Naive thymus-derived CD4-positive, alpha-beta T cell (primary cell): ENCODE data around the gene APP. TPM values are rescaled to one million over a fixed set of nuclear protein-coding genes. Genes with fewer than 3 reads are reported as not detected.

Experiments
- ATAC-seq: fragments of 150-1000 bp; cut with Tn5 transposase; 2 replicates; pipeline ENCODE4 v1.10.0; 2021; ENCODE audit warnings: mild to moderate bottlenecking, moderate library complexity
- CTCF ChIA-PET: fragments of 350-600 bp; sonication (Branson Sonifier 250); formaldehyde crosslinking; loops from one replicate; lab custom pipeline; 2021; ENCODE audit warnings: antibody characterized with exemption; lab: Charles Lee
- POLR2A ChIA-PET: fragments of 350-600 bp; sonication (Branson Sonifier 250); formaldehyde crosslinking; loops from one replicate; lab custom pipeline; 2021; ENCODE audit warnings: antibody characterized with exemption, inconsistent platforms; lab: Charles Lee
- DNase-seq, 9 donors: peaks; one replicate each; pipeline versions ENCODE4 v3.0.0 to v3.0.0-alpha.2; 2020 to 2022; ENCODE audit warnings: mixed read lengths in 1 of 9
- H3K27ac ChIP-seq: one replicate; pipeline ENCODE4 v1.7.0; 2013; ENCODE audit warnings: mild to moderate bottlenecking, low read depth, low read length, moderate library complexity
- H3K27me3 ChIP-seq, 2 donors: one replicate each; pipeline ENCODE4 v1.7.0; 2013; ENCODE audit warnings: low read length in 2 of 2, mild to moderate bottlenecking in 2 of 2, moderate library complexity in 2 of 2; ENCODE audit not compliant: control insufficient read depth in 2 of 2, insufficient read depth in 2 of 2
- H3K36me3 ChIP-seq, 3 experiments: 1 replicate in 2 of 3; 2 replicates in 1 of 3; pipeline ENCODE4 v1.7.0; 2013; ENCODE audit warnings: low read length in 3 of 3, mild to moderate bottlenecking in 3 of 3, moderate library complexity in 1 of 3; ENCODE audit not compliant: insufficient read depth in 3 of 3, control insufficient read depth in 2 of 3
- H3K4me1 ChIP-seq, 2 donors: one replicate each; pipeline ENCODE4 v1.7.0; 2013; ENCODE audit warnings: low read length in 2 of 2, mild to moderate bottlenecking in 2 of 2, moderate library complexity in 1 of 2; ENCODE audit not compliant: control insufficient read depth in 2 of 2, insufficient read depth in 2 of 2
- H3K4me3 ChIP-seq: 2 replicates; pipeline ENCODE4 v1.7.0; 2013; ENCODE audit warnings: mild to moderate bottlenecking, low read length
- H3K9me3 ChIP-seq, 3 experiments: 1 replicate in 2 of 3; 2 replicates in 1 of 3; pipeline ENCODE4 v1.7.0; 2013; ENCODE audit warnings: low read length in 3 of 3; ENCODE audit not compliant: control insufficient read depth in 2 of 3
- H3K27ac Mint-ChIP-seq, 9 donors: one replicate each; pipeline ENCODE4 v1.8.0; 2020 to 2022; ENCODE audit warnings: mixed read lengths in 9 of 9, mild to moderate bottlenecking in 8 of 9, moderate library complexity in 5 of 9, inconsistent platforms in 2 of 9
- H3K27me3 Mint-ChIP-seq, 5 donors: one replicate each; pipeline ENCODE4 v1.8.0; 2021 to 2022; ENCODE audit warnings: mixed read lengths in 5 of 5, mild to moderate bottlenecking in 1 of 5
- H3K36me3 Mint-ChIP-seq, 5 donors: one replicate each; pipeline ENCODE4 v1.8.0; 2020 to 2022; ENCODE audit warnings: mixed read lengths in 5 of 5, mild to moderate bottlenecking in 3 of 5, inconsistent platforms in 1 of 5
- H3K4me1 Mint-ChIP-seq, 7 donors: one replicate each; pipeline ENCODE4 v1.8.0; 2020 to 2022; ENCODE audit warnings: mixed read lengths in 7 of 7, mild to moderate bottlenecking in 3 of 7, inconsistent platforms in 1 of 7
- H3K4me3 Mint-ChIP-seq, 10 donors: one replicate each; pipeline ENCODE4 v1.8.0; 2020 to 2022; ENCODE audit warnings: mild to moderate bottlenecking in 10 of 10, mixed read lengths in 10 of 10, moderate library complexity in 6 of 10, inconsistent platforms in 2 of 10
- H3K9me3 Mint-ChIP-seq, 11 donors: one replicate each; pipeline ENCODE4 v1.8.0; 2020 to 2022; ENCODE audit warnings: mixed read lengths in 11 of 11, mild to moderate bottlenecking in 4 of 11, inconsistent platforms in 1 of 11, moderate library complexity in 1 of 11
- intact Hi-C, 2 donors: fragments of 100-400 bp; cut with micrococcal nuclease; formaldehyde crosslinking; loops; one replicate each; pipeline ENCODE4 v1.15.1; 2023
- polyA plus RNA-seq, 2 donors: library from polyadenylated mRNA; unstranded; fragments of 300-500 nt; fragmentation: Illumina TruSeq; gene quantifications; one replicate each; pipeline ENCODE4 v1.2.3, GENCODE V29; 2021
- total RNA-seq, 6 experiments: library from RNA in 5 of 6; stranded (reverse) in 5 of 6; gene quantifications; 1 replicate in 5 of 6; 2 replicates in 1 of 6; pipeline ENCODE4 v1.2.3 and lab custom pipeline; 2021 to 2026

APP gene
- total and polyA plus RNA-seq, 7 experiments from 2014 or later: 19.8 to 68.0 (median 54.9) TPM

DNA sequence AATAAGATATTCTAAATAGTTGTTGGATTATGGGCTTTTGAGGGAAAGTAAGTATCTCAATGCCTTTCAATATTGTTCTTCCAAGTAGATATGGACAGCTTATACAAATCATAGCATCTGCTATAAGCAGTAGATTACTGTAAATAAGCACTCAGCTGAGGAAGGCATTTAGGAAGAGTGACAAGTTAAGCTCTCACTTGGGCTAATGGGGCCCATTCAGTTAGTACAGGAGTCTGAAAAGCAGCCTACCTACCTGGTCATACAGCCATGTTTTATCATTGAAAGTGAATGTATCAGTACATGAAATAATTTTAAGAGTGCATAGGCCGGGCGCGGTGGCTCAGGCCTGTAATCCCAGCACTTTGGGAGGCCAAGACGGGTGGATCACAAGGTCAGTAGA is 73.1 kb downstream of the APP start:
- CTCF ChIA-PET: no interaction called here
- Mint-ChIP-seq H3K9me3 (no peaks in the 10 kb centered on the region), H3K27me3 (no peaks in the 10 kb centered on the region), H3K27ac (no peak overlapping the region), H3K4me1 (peaks cover 0 to 8% (median 4%) of the 10 kb centered on the region in 7 donors), H3K36me3 (peaks cover 0 to 13% (median 4%) of the 10 kb centered on the region in 5 donors), H3K4me3 (no peak overlapping the region)
- ATAC-seq: no peak
- Histone ChIP-seq H3K4me3 (no peak overlapping the region), H3K27ac (no peak overlapping the region), H3K9me3 (no peaks in the 10 kb centered on the region), H3K27me3 (no peaks in the 10 kb centered on the region), H3K36me3 (no peaks in the 10 kb centered on the region), H3K4me1 (no peaks in the 10 kb centered on the region)
- POLR2A ChIA-PET: no interaction called here
- DNase-seq: no peak
- intact Hi-C loops: no loop called here

DNA sequence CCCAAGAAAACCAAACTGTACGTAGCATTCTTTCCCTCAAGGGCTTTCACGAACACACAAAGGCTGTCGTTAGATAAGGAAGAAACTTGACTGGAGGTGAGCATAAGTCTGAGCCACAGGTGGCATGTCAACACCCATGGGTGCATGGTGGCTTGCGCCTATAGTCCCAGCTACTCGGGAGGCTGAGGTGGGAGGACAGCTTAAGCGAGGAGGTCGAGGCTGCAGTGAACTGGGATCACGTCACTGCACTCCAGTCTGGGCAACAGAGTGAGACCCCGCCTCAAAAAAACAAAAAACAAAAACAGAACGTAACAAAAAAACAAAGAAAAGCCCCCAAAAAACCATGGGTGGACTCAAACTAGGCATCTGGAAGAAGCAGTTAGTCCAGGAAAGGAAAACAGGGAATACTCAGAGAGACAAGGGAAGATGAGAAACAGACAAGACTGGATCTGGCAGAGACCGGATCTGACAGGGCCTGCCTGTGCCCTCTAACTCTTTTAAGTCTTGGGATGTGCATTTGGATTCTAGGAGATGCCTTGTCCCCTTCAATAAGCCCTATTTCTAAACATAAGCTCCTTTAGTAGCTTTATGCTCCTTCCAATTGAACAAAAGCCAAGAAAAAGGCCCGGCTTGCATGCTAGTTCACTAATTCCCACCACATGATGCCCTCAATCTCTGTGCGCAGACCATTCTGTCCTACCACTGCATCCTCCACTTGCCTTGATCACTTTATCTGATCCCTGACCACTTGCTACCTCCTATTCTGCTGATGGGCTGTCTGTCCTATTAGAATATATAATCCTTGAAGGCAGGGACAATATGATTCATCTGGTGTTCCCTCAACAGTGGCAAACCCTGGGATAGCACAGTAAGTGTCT is 73.8 kb downstream of the APP start:
- no peak for ATAC-seq
- Histone ChIP-seq H3K27me3 (no peaks in the 10 kb centered on the region), H3K27ac (no peak overlapping the region), H3K4me1 (no peaks in the 10 kb centered on the region), H3K9me3 (no peaks in the 10 kb centered on the region), H3K36me3 (no peaks in the 10 kb centered on the region), H3K4me3 (no peak overlapping the region)
- intact Hi-C loops: no loop called here
- Mint-ChIP-seq H3K9me3 (no peaks in the 10 kb centered on the region), H3K36me3 (peaks cover 0 to 13% (median 4%) of the 10 kb centered on the region in 5 donors), H3K4me1 (peaks cover 0 to 8% (median 4%) of the 10 kb centered on the region in 7 donors), H3K4me3 (no peak overlapping the region), H3K27ac (no peak overlapping the region), H3K27me3 (no peaks in the 10 kb centered on the region)
- POLR2A ChIA-PET: no interaction called here
- CTCF ChIA-PET: no interaction called here
- no peak for DNase-seq

DNA sequence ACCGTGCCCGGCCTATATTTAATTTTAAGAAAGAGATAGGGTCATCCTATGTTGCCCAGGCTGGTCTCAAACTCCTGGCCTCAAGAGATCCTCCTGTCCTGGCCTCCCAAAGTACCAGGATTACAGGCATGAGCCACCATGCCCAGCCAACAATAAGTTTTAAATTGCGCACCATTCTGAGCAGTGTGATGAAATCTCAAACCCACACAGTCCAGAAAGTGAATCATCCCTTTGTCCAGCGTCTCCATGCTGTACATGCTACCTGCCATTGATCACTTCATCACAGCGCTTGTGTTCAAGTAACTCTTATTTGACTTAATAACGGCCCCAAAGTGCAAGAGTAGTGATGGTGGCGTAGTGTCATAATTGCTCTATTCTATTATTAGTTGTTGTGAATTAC is 75.4 kb downstream of the APP start:
- Histone ChIP-seq H3K4me3 (no peak overlapping the region), H3K36me3 (no peaks in the 10 kb centered on the region), H3K27me3 (no peaks in the 10 kb centered on the region), H3K9me3 (no peaks in the 10 kb centered on the region), H3K27ac (no peak overlapping the region), H3K4me1 (no peaks in the 10 kb centered on the region)
- no peak overlapping the region for H3K4me3 Mint-ChIP-seq
- CTCF ChIA-PET: no interaction called here
- peaks cover 0 to 6% (median 4%) of the 10 kb centered on the region in 7 donors for H3K4me1 Mint-ChIP-seq
- POLR2A ChIA-PET: no interaction called here
- peaks cover 0 to 20% (median 10%) of the 10 kb centered on the region in 5 donors for H3K36me3 Mint-ChIP-seq
- H3K9me3 Mint-ChIP-seq: no peaks in the 10 kb centered on the region
- intact Hi-C loops: no loop called here
- DNase-seq (no peak), ATAC-seq (no peak)
- H3K27me3 Mint-ChIP-seq: no peaks in the 10 kb centered on the region
- no peak overlapping the region for H3K27ac Mint-ChIP-seq

DNA sequence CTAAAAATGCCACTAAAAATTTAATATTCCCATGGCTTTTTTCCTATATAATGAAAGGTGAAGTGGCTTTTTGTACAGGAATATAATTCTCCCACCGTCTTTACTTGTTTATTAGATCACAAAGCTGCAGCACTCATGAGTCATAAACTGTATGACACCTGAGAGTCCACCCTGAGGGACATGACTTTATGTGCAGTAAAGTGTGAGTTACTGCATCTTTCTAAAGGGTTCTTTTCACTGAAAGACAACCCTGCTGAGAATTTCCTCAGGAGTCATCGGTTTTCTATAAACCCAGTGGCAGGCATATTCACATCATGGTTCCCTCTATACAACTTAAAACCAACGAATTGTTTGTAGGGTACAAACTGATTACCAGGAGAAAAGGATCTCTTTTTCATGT is 77.4 kb downstream of the APP start:
- no peak overlapping the region for H3K4me3 Mint-ChIP-seq
- intact Hi-C loops: no loop called here
- ChIA-PET CTCF (no interaction called here), POLR2A (no interaction called here)
- H3K4me1 Mint-ChIP-seq: peaks cover 0 to 16% (median 5%) of the 10 kb centered on the region in 7 donors
- Histone ChIP-seq H3K27ac (no peak overlapping the region), H3K9me3 (no peaks in the 10 kb centered on the region), H3K4me1 (no peaks in the 10 kb centered on the region), H3K4me3 (no peak overlapping the region), H3K36me3 (no peaks in the 10 kb centered on the region), H3K27me3 (no peaks in the 10 kb centered on the region)
- ATAC-seq (no peak), DNase-seq (no peak)
- no peak overlapping the region for H3K27ac Mint-ChIP-seq
- H3K36me3 Mint-ChIP-seq: peaks cover 5 to 37% (median 24%) of the 10 kb centered on the region in 5 donors
- H3K27me3 Mint-ChIP-seq: no peaks in the 10 kb centered on the region
- no peaks in the 10 kb centered on the region for H3K9me3 Mint-ChIP-seq

DNA sequence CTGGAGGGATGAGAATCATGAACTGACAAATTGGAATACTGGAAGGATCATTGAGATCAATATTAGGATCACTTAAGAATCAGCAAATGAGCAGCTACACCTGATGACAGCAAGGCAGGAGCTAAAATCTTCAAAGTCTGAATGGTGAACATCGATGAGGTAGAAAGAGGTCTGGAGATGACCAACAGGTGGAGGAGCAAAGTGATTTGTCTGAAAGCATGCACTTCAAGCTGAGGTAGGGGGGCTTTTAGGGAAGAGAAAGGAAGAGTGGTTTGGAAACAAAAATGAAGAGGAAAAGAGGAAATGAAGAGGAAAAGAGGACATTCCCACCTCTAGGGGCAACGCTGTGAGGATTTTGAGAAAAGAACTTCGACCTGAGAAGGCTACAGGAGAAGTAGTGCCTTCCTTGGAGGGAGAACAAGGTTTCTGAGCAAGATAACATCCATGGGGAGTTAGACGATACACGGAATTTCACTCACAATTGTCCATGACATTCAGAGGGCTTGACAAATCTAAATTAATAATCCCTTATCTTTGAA is 79.0 kb downstream of the APP start:
- Mint-ChIP-seq H3K4me3 (no peak overlapping the region), H3K9me3 (no peaks in the 10 kb centered on the region), H3K36me3 (peaks cover 7 to 37% (median 24%) of the 10 kb centered on the region in 5 donors), H3K27ac (no peak overlapping the region), H3K4me1 (peaks cover 5 to 24% (median 12%) of the 10 kb centered on the region in 7 donors), H3K27me3 (no peaks in the 10 kb centered on the region)
- Histone ChIP-seq H3K4me1 (no peaks in the 10 kb centered on the region), H3K27me3 (no peaks in the 10 kb centered on the region), H3K4me3 (no peak overlapping the region), H3K27ac (no peak overlapping the region), H3K36me3 (no peaks in the 10 kb centered on the region), H3K9me3 (no peaks in the 10 kb centered on the region)
- ATAC-seq: no peak
- intact Hi-C loops: no loop called here
- ChIA-PET CTCF (no interaction called here), POLR2A (no interaction called here)
- no peak for DNase-seq

DNA sequence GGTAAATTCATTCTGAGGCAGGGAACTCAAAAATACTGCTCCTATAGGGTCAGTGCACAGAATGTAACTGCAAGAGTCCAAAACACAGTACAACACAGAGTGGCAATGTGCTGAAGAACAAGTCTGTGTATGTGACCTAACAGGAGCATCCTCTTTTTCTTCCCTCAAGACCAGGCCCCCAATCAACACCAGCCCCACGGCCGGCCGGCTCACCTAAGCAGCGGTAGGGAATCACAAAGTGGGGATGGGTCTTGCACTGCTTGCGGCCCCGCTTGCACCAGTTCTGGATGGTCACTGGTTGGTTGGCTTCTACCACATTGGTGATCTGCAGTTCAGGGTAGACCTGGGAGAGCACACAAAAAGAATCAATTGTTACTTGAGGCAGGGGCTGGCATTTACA is 80.8 kb downstream of the APP start:
- Histone ChIP-seq H3K4me3 (no peak overlapping the region), H3K4me1 (no peaks in the 10 kb centered on the region), H3K27ac (no peak overlapping the region), H3K9me3 (no peaks in the 10 kb centered on the region), H3K27me3 (no peaks in the 10 kb centered on the region), H3K36me3 (no peaks in the 10 kb centered on the region)
- no peak overlapping the region for H3K27ac Mint-ChIP-seq
- peaks cover 5 to 25% (median 13%) of the 10 kb centered on the region in 7 donors for H3K4me1 Mint-ChIP-seq
- H3K9me3 Mint-ChIP-seq: no peaks in the 10 kb centered on the region
- H3K27me3 Mint-ChIP-seq: no peaks in the 10 kb centered on the region
- intact Hi-C loops: no loop called here
- POLR2A ChIA-PET: no interaction called here
- ATAC-seq: no peak
- CTCF ChIA-PET: no interaction called here
- peaks cover 7 to 47% (median 32%) of the 10 kb centered on the region in 5 donors for H3K36me3 Mint-ChIP-seq
- DNase-seq: no peak
- H3K4me3 Mint-ChIP-seq: no peak overlapping the region
